ENCODE results near the gene GDF11. TPM values are rescaled to one million over a fixed set of nuclear protein-coding genes. Genes with fewer than 3 reads are reported as not detected.

GDF11 gene
- polyA plus RNA-seq, 2 donors = 0.43 to 0.65 TPM

DNA sequence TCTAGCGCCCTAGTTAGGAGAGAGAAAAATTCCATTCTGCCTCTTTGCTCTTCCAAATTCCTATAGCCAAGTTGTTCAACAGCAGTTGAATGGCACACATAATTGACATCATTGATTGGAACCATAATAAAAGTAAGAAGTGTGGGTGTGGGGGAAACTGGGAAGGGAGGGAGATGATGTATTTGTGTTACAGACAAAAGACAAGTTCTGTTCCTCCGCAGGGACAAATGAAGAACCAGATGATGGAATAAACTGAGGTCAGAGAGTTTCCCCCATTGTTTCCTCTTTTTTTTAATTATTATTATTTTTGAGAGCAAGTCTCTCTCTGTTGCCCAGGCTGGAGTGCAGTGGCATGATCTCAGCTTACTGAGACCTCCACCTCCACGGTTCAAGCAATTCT lies 34.9 kb downstream of the GDF11 start:
- Histone ChIP-seq H3K27me3 (ENCODE audit: control insufficient read depth in 1 of 2, insufficient read depth in 2 of 2, low read length in 2 of 2) (no peaks in the 10 kb centered on the region), H3K4me1 (ENCODE audit: control insufficient read depth in 2 of 2, insufficient read depth in 2 of 2, low read length in 1 of 2) (no peaks in the 10 kb centered on the region), H3K36me3 (ENCODE audit: control insufficient read depth in 2 of 2, insufficient read depth in 2 of 2, low read length in 1 of 2) (no peaks in the 10 kb centered on the region), H3K9me3 (ENCODE audit: control insufficient read depth in 2 of 2, insufficient read depth in 1 of 2, low read depth in 1 of 2, low read length in 1 of 2) (no peaks in the 10 kb centered on the region), H3K27ac (ENCODE audit: low read depth in 2 of 2, low read length in 1 of 2) (no peak overlapping the region), H3K4me3 (ENCODE audit: low read depth in 1 of 2, low read length in 2 of 2) (no peak overlapping the region)
- whole genome bisulfite sequencing, 2 donors = 89 to 94% methylated on average over 3 of the region's 3 CpGs

GRCh38 chr12:55780685-55781084 lies 37.8 kb downstream of the GDF11 start:
- 79 to 81% methylated on average over 2 of the region's 2 CpGs for WGBS, 2 donors
- Histone ChIP-seq H3K4me1 (ENCODE audit: control insufficient read depth in 2 of 2, insufficient read depth in 2 of 2, low read length in 1 of 2) (no peaks in the 10 kb centered on the region), H3K27me3 (ENCODE audit: control insufficient read depth in 1 of 2, insufficient read depth in 2 of 2, low read length in 2 of 2) (no peaks in the 10 kb centered on the region), H3K36me3 (ENCODE audit: control insufficient read depth in 2 of 2, insufficient read depth in 2 of 2, low read length in 1 of 2) (peaks cover 2 to 8% of the 10 kb centered on the region in 2 donors), H3K27ac (ENCODE audit: low read depth in 2 of 2, low read length in 1 of 2) (no peak overlapping the region), H3K9me3 (ENCODE audit: control insufficient read depth in 2 of 2, insufficient read depth in 1 of 2, low read depth in 1 of 2, low read length in 1 of 2) (no peaks in the 10 kb centered on the region), H3K4me3 (ENCODE audit: low read depth in 1 of 2, low read length in 2 of 2) (no peak overlapping the region)

- no peak overlapping the region for H3K27ac ChIP-seq (ENCODE audit: low read depth in 2 of 2, low read length in 1 of 2)
- WGBS, 2 donors = 89 to 90% methylated on average over 7 of the region's 7 CpGs
- H3K9me3 ChIP-seq (ENCODE audit: control insufficient read depth in 2 of 2, insufficient read depth in 1 of 2, low read depth in 1 of 2, low read length in 1 of 2) = no peaks in the 10 kb centered on the region
- H3K27me3 ChIP-seq (ENCODE audit: control insufficient read depth in 1 of 2, insufficient read depth in 2 of 2, low read length in 2 of 2) = no peaks in the 10 kb centered on the region
- H3K4me3 ChIP-seq (ENCODE audit: low read depth in 1 of 2, low read length in 2 of 2) = no peak overlapping the region
- H3K4me1 ChIP-seq (ENCODE audit: control insufficient read depth in 2 of 2, insufficient read depth in 2 of 2, low read length in 1 of 2) = no peaks in the 10 kb centered on the region
- peaks cover 2 to 7% of the 10 kb centered on the region in 2 donors for H3K36me3 ChIP-seq (ENCODE audit: control insufficient read depth in 2 of 2, insufficient read depth in 2 of 2, low read length in 1 of 2)
Observed at GRCh38 chr12:55788546-55788945, 45.6 kb downstream of the GDF11 start.

GRCh38 chr12:55789171-55789570 lies 46.2 kb downstream of the GDF11 start:
- Histone ChIP-seq H3K4me3 (ENCODE audit: low read depth in 1 of 2, low read length in 2 of 2) (no peak overlapping the region), H3K4me1 (ENCODE audit: control insufficient read depth in 2 of 2, insufficient read depth in 2 of 2, low read length in 1 of 2) (no peaks in the 10 kb centered on the region), H3K27me3 (ENCODE audit: control insufficient read depth in 1 of 2, insufficient read depth in 2 of 2, low read length in 2 of 2) (no peaks in the 10 kb centered on the region), H3K27ac (ENCODE audit: low read depth in 2 of 2, low read length in 1 of 2) (no peak overlapping the region), H3K36me3 (ENCODE audit: control insufficient read depth in 2 of 2, insufficient read depth in 2 of 2, low read length in 1 of 2) (peaks cover 0 to 7% of the 10 kb centered on the region in 2 donors), H3K9me3 (ENCODE audit: control insufficient read depth in 2 of 2, insufficient read depth in 1 of 2, low read depth in 1 of 2, low read length in 1 of 2) (no peaks in the 10 kb centered on the region)
- WGBS, 2 donors = 86 to 87% methylated on average over 2 of the region's 2 CpGs

- no peaks in the 10 kb centered on the region for H3K9me3 ChIP-seq (ENCODE audit: control insufficient read depth in 2 of 2, insufficient read depth in 1 of 2, low read depth in 1 of 2, low read length in 1 of 2)
- no peaks in the 10 kb centered on the region for H3K27me3 ChIP-seq (ENCODE audit: control insufficient read depth in 1 of 2, insufficient read depth in 2 of 2, low read length in 2 of 2)
- H3K4me1 ChIP-seq (ENCODE audit: control insufficient read depth in 2 of 2, insufficient read depth in 2 of 2, low read length in 1 of 2) = no peaks in the 10 kb centered on the region
- H3K4me3 ChIP-seq (ENCODE audit: low read depth in 1 of 2, low read length in 2 of 2) = no peak overlapping the region
- peaks cover 0 to 7% of the 10 kb centered on the region in 2 donors for H3K36me3 ChIP-seq (ENCODE audit: control insufficient read depth in 2 of 2, insufficient read depth in 2 of 2, low read length in 1 of 2)
- H3K27ac ChIP-seq (ENCODE audit: low read depth in 2 of 2, low read length in 1 of 2) = no peak overlapping the region
- 93 to 95% methylated on average over 4 of the region's 4 CpGs for WGBS, 2 donors
Observed at GRCh38 chr12:55789893-55790292, 47.0 kb downstream of the GDF11 start.

DNA sequence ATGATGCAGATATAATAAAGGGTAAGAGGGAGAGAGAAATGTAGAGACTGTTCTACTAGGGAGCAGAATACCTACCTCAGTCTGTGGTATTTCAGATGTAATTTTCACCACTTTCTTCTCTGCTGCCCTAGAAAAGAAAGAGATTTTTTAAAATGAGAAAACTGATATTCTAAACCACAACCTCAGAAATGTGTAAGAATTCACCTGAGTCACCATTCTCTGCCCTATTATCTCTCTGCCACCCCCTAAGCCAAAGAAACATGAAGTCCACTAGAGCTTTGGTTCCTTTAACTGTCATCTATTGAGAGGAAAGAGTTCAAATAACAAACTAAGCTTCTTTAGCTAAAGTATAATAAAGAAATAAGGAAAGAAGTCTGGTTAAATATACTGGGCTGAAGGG lies 53.0 kb downstream of the GDF11 start:
- Histone ChIP-seq H3K4me3 (ENCODE audit: low read depth in 1 of 2, low read length in 2 of 2) (no peak overlapping the region), H3K4me1 (ENCODE audit: control insufficient read depth in 2 of 2, insufficient read depth in 2 of 2, low read length in 1 of 2) (no peaks in the 10 kb centered on the region), H3K27me3 (ENCODE audit: control insufficient read depth in 1 of 2, insufficient read depth in 2 of 2, low read length in 2 of 2) (no peaks in the 10 kb centered on the region), H3K27ac (ENCODE audit: low read depth in 2 of 2, low read length in 1 of 2) (no peak overlapping the region), H3K9me3 (ENCODE audit: control insufficient read depth in 2 of 2, insufficient read depth in 1 of 2, low read depth in 1 of 2, low read length in 1 of 2) (no peaks in the 10 kb centered on the region), H3K36me3 (ENCODE audit: control insufficient read depth in 2 of 2, insufficient read depth in 2 of 2, low read length in 1 of 2) (peaks cover 4 to 8% of the 10 kb centered on the region in 2 donors)

DNA sequence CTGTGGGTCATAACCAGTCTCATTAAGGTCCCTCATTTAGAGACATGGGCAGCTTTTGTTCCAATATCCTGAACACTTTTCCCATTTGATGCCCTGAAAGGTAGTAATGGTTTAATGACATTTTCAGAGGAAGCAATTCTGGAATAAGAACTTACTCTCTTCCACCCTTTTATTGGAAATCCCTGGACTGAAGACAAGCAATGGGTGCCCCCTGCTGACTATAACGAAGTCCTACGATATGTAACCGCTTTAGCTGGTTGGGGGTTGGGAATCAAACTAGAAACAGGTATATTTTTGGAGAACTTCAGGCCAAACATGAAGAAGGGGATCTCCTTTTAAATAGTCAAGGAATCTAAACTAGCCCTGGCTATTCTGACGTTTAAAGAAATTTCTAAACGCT lies 54.1 kb downstream of the GDF11 start:
- Histone ChIP-seq H3K9me3 (ENCODE audit: control insufficient read depth in 2 of 2, insufficient read depth in 1 of 2, low read depth in 1 of 2, low read length in 1 of 2) (no peaks in the 10 kb centered on the region), H3K27me3 (ENCODE audit: control insufficient read depth in 1 of 2, insufficient read depth in 2 of 2, low read length in 2 of 2) (no peaks in the 10 kb centered on the region), H3K4me1 (ENCODE audit: control insufficient read depth in 2 of 2, insufficient read depth in 2 of 2, low read length in 1 of 2) (no peaks in the 10 kb centered on the region), H3K4me3 (ENCODE audit: low read depth in 1 of 2, low read length in 2 of 2) (no peak overlapping the region), H3K27ac (ENCODE audit: low read depth in 2 of 2, low read length in 1 of 2) (no peak overlapping the region), H3K36me3 (ENCODE audit: control insufficient read depth in 2 of 2, insufficient read depth in 2 of 2, low read length in 1 of 2) (peaks cover 4 to 8% of the 10 kb centered on the region in 2 donors)
- 54 to 63% methylated on average over 5 of the region's 5 CpGs for WGBS, 2 donors

DNA sequence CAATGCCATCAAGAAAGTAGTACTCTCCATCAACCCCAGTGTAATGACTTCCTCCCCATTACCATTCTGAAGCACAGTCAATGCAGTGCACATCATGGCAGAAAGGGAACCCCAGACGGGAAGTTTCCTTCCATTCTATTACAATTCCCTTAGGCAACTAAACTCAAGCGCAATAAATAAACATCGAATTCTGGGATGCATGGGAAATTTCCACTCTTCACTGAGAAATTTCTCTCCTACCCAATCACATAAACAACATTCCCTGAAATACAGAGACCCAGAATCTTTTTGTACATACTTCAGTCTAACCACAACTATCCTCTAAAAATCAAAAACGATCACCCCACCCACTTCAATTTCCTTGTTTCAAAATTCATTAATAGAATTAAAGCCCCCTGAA lies 54.6 kb downstream of the GDF11 start:
- Histone ChIP-seq H3K27ac (ENCODE audit: low read depth in 2 of 2, low read length in 1 of 2) (no peak overlapping the region), H3K9me3 (ENCODE audit: control insufficient read depth in 2 of 2, insufficient read depth in 1 of 2, low read depth in 1 of 2, low read length in 1 of 2) (no peaks in the 10 kb centered on the region), H3K27me3 (ENCODE audit: control insufficient read depth in 1 of 2, insufficient read depth in 2 of 2, low read length in 2 of 2) (no peaks in the 10 kb centered on the region), H3K36me3 (ENCODE audit: control insufficient read depth in 2 of 2, insufficient read depth in 2 of 2, low read length in 1 of 2) (peaks cover 4 to 8% of the 10 kb centered on the region in 2 donors), H3K4me1 (ENCODE audit: control insufficient read depth in 2 of 2, insufficient read depth in 2 of 2, low read length in 1 of 2) (no peaks in the 10 kb centered on the region), H3K4me3 (ENCODE audit: low read depth in 1 of 2, low read length in 2 of 2) (no peak overlapping the region)
- 74 to 75% methylated on average over 4 of the region's 4 CpGs for WGBS, 2 donors

Other genes starting within 250 kb of the GDF11 start
- gene OR6C4, start 193.5 kb upstream of the GDF11 start, polyA plus RNA-seq = not detected
- gene OR2AP1, start 170.7 kb upstream of the GDF11 start, polyA plus RNA-seq = not detected
- not detected for gene OR10P1, start 106.2 kb upstream of the GDF11 start, polyA plus RNA-seq
- gene ITGA7, start 35.2 kb upstream of the GDF11 start, polyA plus RNA-seq = 10 to 100 TPM; 15.3 to 24.6 TPM
- 100 to 1,000 TPM; 269 to 326 TPM for gene BLOC1S1, start 27.1 kb upstream of the GDF11 start, polyA plus RNA-seq
- 10 to 100 TPM in 1 of 2 donors, 1 to 10 TPM in 1; 3.3 to 12.7 TPM for gene RDH5, start 22.7 kb upstream of the GDF11 start, polyA plus RNA-seq
- gene CD63, start 14.1 kb upstream of the GDF11 start, polyA plus RNA-seq = 100 to 1,000 TPM; 334 to 463 TPM
- 10 to 100 TPM; 56.2 to 78.7 TPM for gene SARNP, start 74.6 kb downstream of the GDF11 start, polyA plus RNA-seq
- gene ORMDL2, start 74.9 kb downstream of the GDF11 start, polyA plus RNA-seq = 100 to 1,000 TPM in 1 of 2 donors, 10 to 100 TPM in 1; 97.1 to 100 TPM
- gene DNAJC14, start 86.5 kb downstream of the GDF11 start, polyA plus RNA-seq = 10 to 100 TPM in 1 of 2 donors, 1 to 10 TPM in 1; 7.4 to 10.7 TPM
- under 1 TPM; 0.63 to 0.76 TPM for gene MMP19, start 99.8 kb downstream of the GDF11 start, polyA plus RNA-seq
- gene PYM1, start 184.8 kb downstream of the GDF11 start, polyA plus RNA-seq = 10 to 100 TPM; 63.7 to 71.0 TPM
- gene DGKA, start 188.0 kb downstream of the GDF11 start, polyA plus RNA-seq = 100 to 1,000 TPM; 128 to 291 TPM
- under 1 TPM; 0.63 to 0.75 TPM for gene PMEL, start 222.9 kb downstream of the GDF11 start, polyA plus RNA-seq
- 10 to 100 TPM in 1 of 2 donors, 1 to 10 TPM in 1; 9.2 to 18.8 TPM for gene CDK2, start 223.7 kb downstream of the GDF11 start, polyA plus RNA-seq
- 10 to 100 TPM; 78.2 to 88.8 TPM for gene RAB5B, start 231.0 kb downstream of the GDF11 start, polyA plus RNA-seq